ENCODE measurements around the gene CDK13. TPM values are rescaled to one million over a fixed set of nuclear protein-coding genes. Genes with fewer than 3 reads are reported as not detected.

Gene CDK13
- polyA plus RNA-seq, 2 donors: 17.1 to 23.4 TPM

DNA sequence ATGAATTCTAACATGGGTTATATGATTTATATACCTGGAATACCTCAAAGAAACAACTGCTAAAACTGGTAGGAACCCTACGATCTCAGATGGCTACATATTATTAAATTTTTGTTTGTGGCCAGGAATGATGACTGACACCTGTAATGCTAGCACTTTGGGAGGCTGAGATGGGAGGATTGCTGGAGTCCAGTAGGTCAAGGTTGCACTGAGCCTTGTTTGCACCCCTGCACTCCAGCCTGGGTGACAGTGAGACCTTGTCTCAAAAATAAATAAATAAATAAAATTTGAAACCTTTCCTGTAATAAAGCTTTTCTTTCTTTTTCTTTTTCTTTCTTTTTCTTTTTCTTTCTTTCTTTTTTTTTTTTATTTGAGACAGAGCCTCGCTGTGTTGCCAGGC lies 123.2 kb downstream of the CDK13 start:
- H3K9me3 ChIP-seq (ENCODE audit: control insufficient read depth in 2 of 2, insufficient read depth in 1 of 2, low read depth in 1 of 2, low read length in 1 of 2): no peaks in the 10 kb centered on the region
- no peaks in the 10 kb centered on the region for H3K4me1 ChIP-seq (ENCODE audit: control insufficient read depth in 2 of 2, insufficient read depth in 2 of 2, low read length in 1 of 2)
- no peaks in the 10 kb centered on the region for H3K27me3 ChIP-seq (ENCODE audit: control insufficient read depth in 1 of 2, insufficient read depth in 2 of 2, low read length in 2 of 2)
- 95 to 97% methylated on average over 2 of the region's 2 CpGs for WGBS, 2 donors
- no peak overlapping the region for H3K27ac ChIP-seq (ENCODE audit: low read depth in 2 of 2, low read length in 1 of 2)
- H3K4me3 ChIP-seq (ENCODE audit: low read depth in 1 of 2, low read length in 2 of 2): no peak overlapping the region
- no peaks in the 10 kb centered on the region for H3K36me3 ChIP-seq (ENCODE audit: control insufficient read depth in 2 of 2, insufficient read depth in 2 of 2, low read length in 1 of 2)

- Histone ChIP-seq H3K4me3 (ENCODE audit: low read depth in 1 of 2, low read length in 2 of 2) (no peak overlapping the region), H3K9me3 (ENCODE audit: control insufficient read depth in 2 of 2, insufficient read depth in 1 of 2, low read depth in 1 of 2, low read length in 1 of 2) (no peaks in the 10 kb centered on the region), H3K4me1 (ENCODE audit: control insufficient read depth in 2 of 2, insufficient read depth in 2 of 2, low read length in 1 of 2) (no peaks in the 10 kb centered on the region), H3K36me3 (ENCODE audit: control insufficient read depth in 2 of 2, insufficient read depth in 2 of 2, low read length in 1 of 2) (no peaks in the 10 kb centered on the region), H3K27ac (ENCODE audit: low read depth in 2 of 2, low read length in 1 of 2) (no peak overlapping the region), H3K27me3 (ENCODE audit: control insufficient read depth in 1 of 2, insufficient read depth in 2 of 2, low read length in 2 of 2) (no peaks in the 10 kb centered on the region)
- 76 to 86% methylated on average over 3 of the region's 3 CpGs for WGBS, 2 donors
Observed at GRCh38 chr7:40077849-40078248, 127.8 kb downstream of the CDK13 start.

- Histone ChIP-seq H3K4me3 (ENCODE audit: low read depth in 1 of 2, low read length in 2 of 2) (no peak overlapping the region), H3K27ac (ENCODE audit: low read depth in 2 of 2, low read length in 1 of 2) (no peak overlapping the region), H3K36me3 (ENCODE audit: control insufficient read depth in 2 of 2, insufficient read depth in 2 of 2, low read length in 1 of 2) (peaks cover 17 to 18% of the 10 kb centered on the region in 2 donors), H3K9me3 (ENCODE audit: control insufficient read depth in 2 of 2, insufficient read depth in 1 of 2, low read depth in 1 of 2, low read length in 1 of 2) (no peaks in the 10 kb centered on the region), H3K4me1 (ENCODE audit: control insufficient read depth in 2 of 2, insufficient read depth in 2 of 2, low read length in 1 of 2) (no peaks in the 10 kb centered on the region), H3K27me3 (ENCODE audit: control insufficient read depth in 1 of 2, insufficient read depth in 2 of 2, low read length in 2 of 2) (no peaks in the 10 kb centered on the region)
- WGBS, 2 donors: 82 to 86% methylated on average over 2 of the region's 2 CpGs
Observed at GRCh38 chr7:40092182-40092581, 142.1 kb downstream of the CDK13 start.

DNA sequence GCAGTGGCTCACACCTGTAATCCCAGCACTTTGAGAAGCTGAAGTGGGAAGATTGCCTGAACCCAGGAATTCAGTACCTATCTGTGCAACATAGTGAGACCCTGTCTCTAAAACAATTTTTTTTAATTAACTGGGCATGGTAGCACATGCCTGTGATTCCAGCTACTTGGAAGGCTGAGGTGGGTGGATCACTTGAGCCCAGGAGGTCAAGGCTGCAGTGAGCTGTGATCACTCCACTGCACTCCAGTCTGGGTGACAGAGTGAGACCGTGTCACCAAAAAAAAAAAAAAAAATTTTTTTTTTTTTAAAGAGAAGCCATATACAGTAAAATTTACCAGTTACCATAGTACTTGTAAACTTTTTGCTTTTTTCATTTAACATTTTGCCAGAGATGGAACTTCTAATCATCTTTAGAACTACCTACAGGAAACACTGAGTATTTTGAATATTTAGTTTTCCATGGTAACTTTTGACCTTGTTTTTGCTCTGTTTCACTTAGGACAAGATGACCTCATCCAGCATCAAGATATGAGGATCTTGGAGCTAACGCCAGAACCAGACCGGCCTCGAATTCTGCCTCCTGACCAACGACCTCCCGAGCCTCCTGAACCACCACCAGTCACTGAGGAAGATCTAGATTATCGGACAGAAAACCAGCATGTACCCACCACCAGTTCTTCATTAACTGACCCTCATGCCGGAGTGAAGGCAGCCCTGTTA lies 143.7 kb downstream of the CDK13 start:
- no peak overlapping the region for H3K27ac ChIP-seq (ENCODE audit: low read depth in 2 of 2, low read length in 1 of 2)
- H3K9me3 ChIP-seq (ENCODE audit: control insufficient read depth in 2 of 2, insufficient read depth in 1 of 2, low read depth in 1 of 2, low read length in 1 of 2): no peaks in the 10 kb centered on the region
- H3K4me1 ChIP-seq (ENCODE audit: control insufficient read depth in 2 of 2, insufficient read depth in 2 of 2, low read length in 1 of 2): no peaks in the 10 kb centered on the region
- H3K27me3 ChIP-seq (ENCODE audit: control insufficient read depth in 1 of 2, insufficient read depth in 2 of 2, low read length in 2 of 2): no peaks in the 10 kb centered on the region
- H3K4me3 ChIP-seq (ENCODE audit: low read depth in 1 of 2, low read length in 2 of 2): no peak overlapping the region
- H3K36me3 ChIP-seq (ENCODE audit: control insufficient read depth in 2 of 2, insufficient read depth in 2 of 2, low read length in 1 of 2): peaks cover 14 to 16% of the 10 kb centered on the region in 2 donors
- WGBS, 2 donors: 85 to 92% methylated on average over 8 of the region's 8 CpGs

GRCh38 chr7:40095230-40095629 lies 145.2 kb downstream of the CDK13 start:
- H3K4me1 ChIP-seq (ENCODE audit: control insufficient read depth in 2 of 2, insufficient read depth in 2 of 2, low read length in 1 of 2): no peaks in the 10 kb centered on the region
- no peaks in the 10 kb centered on the region for H3K27me3 ChIP-seq (ENCODE audit: control insufficient read depth in 1 of 2, insufficient read depth in 2 of 2, low read length in 2 of 2)
- H3K9me3 ChIP-seq (ENCODE audit: control insufficient read depth in 2 of 2, insufficient read depth in 1 of 2, low read depth in 1 of 2, low read length in 1 of 2): no peaks in the 10 kb centered on the region
- no peak overlapping the region for H3K4me3 ChIP-seq (ENCODE audit: low read depth in 1 of 2, low read length in 2 of 2)
- H3K27ac ChIP-seq (ENCODE audit: low read depth in 2 of 2, low read length in 1 of 2): no peak overlapping the region
- WGBS, 2 donors: 15 to 73% methylated on average over 1 of the region's 1 CpG
- peaks cover 14 to 16% of the 10 kb centered on the region in 2 donors for H3K36me3 ChIP-seq (ENCODE audit: control insufficient read depth in 2 of 2, insufficient read depth in 2 of 2, low read length in 1 of 2)

DNA sequence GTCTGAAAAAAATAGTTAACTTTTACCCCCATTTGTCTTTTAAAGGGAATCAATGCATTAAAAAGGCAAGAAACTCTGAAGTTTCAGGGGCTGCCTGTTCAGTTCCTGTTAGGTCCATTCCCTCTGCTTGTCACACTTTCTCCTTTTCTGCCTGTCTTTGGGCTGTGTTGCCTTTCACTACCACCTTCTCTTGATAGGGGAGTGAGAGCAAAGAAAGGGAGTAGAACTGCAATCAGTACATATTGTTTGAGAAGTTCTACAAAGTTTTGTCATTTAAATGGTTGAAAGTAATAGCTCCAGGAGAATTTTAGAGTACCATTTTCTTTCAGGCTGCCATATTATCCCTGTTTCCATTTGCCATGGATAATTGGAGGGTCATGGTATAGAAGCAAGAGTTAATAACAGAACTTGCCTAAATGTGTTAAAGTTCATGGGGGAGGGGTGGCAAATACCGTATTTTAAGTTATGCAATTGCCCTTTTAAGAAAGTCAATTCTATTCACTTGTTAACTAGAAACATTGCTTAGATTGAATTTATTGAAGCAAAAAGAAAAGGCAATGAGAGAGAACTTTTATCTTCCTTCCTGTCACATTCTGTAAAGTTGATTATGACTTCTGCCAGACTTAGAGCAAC lies 145.8 kb downstream of the CDK13 start:
- no peaks in the 10 kb centered on the region for H3K27me3 ChIP-seq (ENCODE audit: control insufficient read depth in 1 of 2, insufficient read depth in 2 of 2, low read length in 2 of 2)
- no peaks in the 10 kb centered on the region for H3K9me3 ChIP-seq (ENCODE audit: control insufficient read depth in 2 of 2, insufficient read depth in 1 of 2, low read depth in 1 of 2, low read length in 1 of 2)
- H3K4me3 ChIP-seq (ENCODE audit: low read depth in 1 of 2, low read length in 2 of 2): no peak overlapping the region
- H3K36me3 ChIP-seq (ENCODE audit: control insufficient read depth in 2 of 2, insufficient read depth in 2 of 2, low read length in 1 of 2): peaks cover 12 to 14% of the 10 kb centered on the region in 2 donors
- no peak overlapping the region for H3K27ac ChIP-seq (ENCODE audit: low read depth in 2 of 2, low read length in 1 of 2)
- no peaks in the 10 kb centered on the region for H3K4me1 ChIP-seq (ENCODE audit: control insufficient read depth in 2 of 2, insufficient read depth in 2 of 2, low read length in 1 of 2)
- 32 to 40% methylated on average over 1 of the region's 1 CpG for WGBS, 2 donors

GRCh38 chr7:40097728-40098127 lies 147.7 kb downstream of the CDK13 start:
- 56 to 58% methylated on average over 2 of the region's 2 CpGs for WGBS, 2 donors

GRCh38 chr7:40098810-40099209 lies 148.8 kb downstream of the CDK13 start:
- Histone ChIP-seq H3K4me1 (ENCODE audit: control insufficient read depth in 2 of 2, insufficient read depth in 2 of 2, low read length in 1 of 2) (no peaks in the 10 kb centered on the region), H3K36me3 (ENCODE audit: control insufficient read depth in 2 of 2, insufficient read depth in 2 of 2, low read length in 1 of 2) (peaks cover 8% of the 10 kb centered on the region in 2 donors), H3K27ac (ENCODE audit: low read depth in 2 of 2, low read length in 1 of 2) (no peak overlapping the region), H3K9me3 (ENCODE audit: control insufficient read depth in 2 of 2, insufficient read depth in 1 of 2, low read depth in 1 of 2, low read length in 1 of 2) (no peaks in the 10 kb centered on the region), H3K27me3 (ENCODE audit: control insufficient read depth in 1 of 2, insufficient read depth in 2 of 2, low read length in 2 of 2) (no peaks in the 10 kb centered on the region), H3K4me3 (ENCODE audit: low read depth in 1 of 2, low read length in 2 of 2) (no peak overlapping the region)

More at GRCh38 chr7:40097728-40098127, 147.7 kb downstream of the CDK13 start:
- Histone ChIP-seq H3K9me3 (ENCODE audit: control insufficient read depth in 2 of 2, insufficient read depth in 1 of 2, low read depth in 1 of 2, low read length in 1 of 2) (no peaks in the 10 kb centered on the region), H3K4me1 (ENCODE audit: control insufficient read depth in 2 of 2, insufficient read depth in 2 of 2, low read length in 1 of 2) (no peaks in the 10 kb centered on the region), H3K27me3 (ENCODE audit: control insufficient read depth in 1 of 2, insufficient read depth in 2 of 2, low read length in 2 of 2) (no peaks in the 10 kb centered on the region), H3K4me3 (ENCODE audit: low read depth in 1 of 2, low read length in 2 of 2) (no peak overlapping the region), H3K36me3 (ENCODE audit: control insufficient read depth in 2 of 2, insufficient read depth in 2 of 2, low read length in 1 of 2) (peaks cover 12% of the 10 kb centered on the region in 2 donors), H3K27ac (ENCODE audit: low read depth in 2 of 2, low read length in 1 of 2) (no peak overlapping the region)

- 88 to 93% methylated on average over 4 of the region's 4 CpGs for WGBS, 2 donors
- Histone ChIP-seq H3K36me3 (ENCODE audit: control insufficient read depth in 2 of 2, insufficient read depth in 2 of 2, low read length in 1 of 2) (peaks cover 0 to 3% of the 10 kb centered on the region in 2 donors), H3K4me1 (ENCODE audit: control insufficient read depth in 2 of 2, insufficient read depth in 2 of 2, low read length in 1 of 2) (no peaks in the 10 kb centered on the region), H3K27me3 (ENCODE audit: control insufficient read depth in 1 of 2, insufficient read depth in 2 of 2, low read length in 2 of 2) (no peaks in the 10 kb centered on the region), H3K27ac (ENCODE audit: low read depth in 2 of 2, low read length in 1 of 2) (no peak overlapping the region), H3K9me3 (ENCODE audit: control insufficient read depth in 2 of 2, insufficient read depth in 1 of 2, low read depth in 1 of 2, low read length in 1 of 2) (no peaks in the 10 kb centered on the region), H3K4me3 (ENCODE audit: low read depth in 1 of 2, low read length in 2 of 2) (no peak overlapping the region)
Observed at GRCh38 chr7:40099837-40100236, 149.8 kb downstream of the CDK13 start.

- no peaks in the 10 kb centered on the region for H3K9me3 ChIP-seq (ENCODE audit: control insufficient read depth in 2 of 2, insufficient read depth in 1 of 2, low read depth in 1 of 2, low read length in 1 of 2)
- H3K36me3 ChIP-seq (ENCODE audit: control insufficient read depth in 2 of 2, insufficient read depth in 2 of 2, low read length in 1 of 2): no peaks in the 10 kb centered on the region
- H3K27me3 ChIP-seq (ENCODE audit: control insufficient read depth in 1 of 2, insufficient read depth in 2 of 2, low read length in 2 of 2): no peaks in the 10 kb centered on the region
- WGBS, 2 donors: 71 to 91% methylated on average over 3 of the region's 3 CpGs
- no peak overlapping the region for H3K4me3 ChIP-seq (ENCODE audit: low read depth in 1 of 2, low read length in 2 of 2)
- no peaks in the 10 kb centered on the region for H3K4me1 ChIP-seq (ENCODE audit: control insufficient read depth in 2 of 2, insufficient read depth in 2 of 2, low read length in 1 of 2)
- H3K27ac ChIP-seq (ENCODE audit: low read depth in 2 of 2, low read length in 1 of 2): no peak overlapping the region
Observed at GRCh38 chr7:40101201-40101600, 151.1 kb downstream of the CDK13 start.

Data from esophagus (tissue), 2 donors.